Stimulated activated naive CD4-positive, alpha-beta T cell treated with Interleukin-2 at 50 U/mL for 16 hours (primary cell): ENCODE measurements around the gene HPS3.

Source experiments
- DNase-seq: peaks from one replicate; lab custom pipeline; 2025; lab: John Stamatoyannopoulos, UW

HPS3 gene

DNA sequence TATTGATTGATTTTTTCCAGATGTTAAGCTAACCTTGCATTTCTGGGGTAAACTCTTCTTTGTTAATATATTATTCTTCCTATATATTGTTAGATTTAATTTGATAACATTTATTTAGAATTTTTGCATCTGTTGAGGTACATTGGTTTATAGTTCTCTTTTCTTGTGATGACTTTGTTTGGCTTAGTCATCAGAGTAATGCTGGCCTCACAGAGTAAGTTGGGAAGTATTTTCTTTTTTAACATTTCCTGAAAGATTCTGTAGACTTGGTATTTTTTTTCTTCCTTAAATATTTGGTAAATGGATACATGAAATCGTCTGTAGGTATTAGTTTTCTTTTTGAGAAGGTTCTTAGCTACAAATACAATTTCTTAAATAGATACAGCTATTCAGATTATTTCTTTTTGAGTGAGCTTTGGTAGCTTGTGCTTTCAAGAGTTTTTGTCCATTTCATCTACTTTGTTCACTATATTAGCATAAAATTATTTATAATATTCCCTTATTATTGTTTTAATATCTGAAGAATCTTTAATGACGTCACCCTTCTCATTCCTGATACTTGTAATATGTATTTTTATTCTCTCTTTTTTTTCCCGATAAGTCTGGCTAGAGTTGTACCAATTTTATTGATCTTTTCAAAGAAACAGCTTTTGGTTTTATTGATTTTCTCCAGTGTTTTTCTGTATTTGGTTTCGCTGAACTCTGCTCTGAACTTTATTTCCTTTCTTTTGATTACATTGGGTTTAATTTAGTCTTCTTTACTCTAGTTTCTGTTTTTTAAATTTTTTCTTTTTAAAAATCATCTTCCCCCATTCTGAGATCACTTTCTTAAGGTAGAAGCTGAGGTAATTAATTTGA lies 6.5 kb upstream of the HPS3 start:
- DNase-seq, result no peak

DNA sequence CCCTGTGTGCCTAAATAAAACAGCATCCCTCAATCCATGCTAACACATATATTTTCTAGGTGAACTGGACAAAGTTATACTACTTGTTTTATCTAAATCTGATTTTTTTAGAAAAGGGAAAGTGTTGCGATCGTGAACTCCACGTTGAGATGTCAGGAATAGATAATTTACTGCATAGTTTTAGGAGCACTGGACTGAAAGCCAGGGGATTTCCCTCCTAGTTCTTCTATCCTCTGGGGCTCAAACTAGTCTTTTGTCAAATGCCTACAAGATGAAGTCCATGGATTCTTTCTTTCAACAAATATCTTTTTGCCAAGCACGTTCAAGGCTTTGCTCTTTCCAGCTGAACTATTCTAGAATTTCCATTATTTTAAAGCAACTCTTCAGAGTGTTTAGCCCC lies 617 bp upstream of the HPS3 start:
- DNase-seq, result no peak

DNA sequence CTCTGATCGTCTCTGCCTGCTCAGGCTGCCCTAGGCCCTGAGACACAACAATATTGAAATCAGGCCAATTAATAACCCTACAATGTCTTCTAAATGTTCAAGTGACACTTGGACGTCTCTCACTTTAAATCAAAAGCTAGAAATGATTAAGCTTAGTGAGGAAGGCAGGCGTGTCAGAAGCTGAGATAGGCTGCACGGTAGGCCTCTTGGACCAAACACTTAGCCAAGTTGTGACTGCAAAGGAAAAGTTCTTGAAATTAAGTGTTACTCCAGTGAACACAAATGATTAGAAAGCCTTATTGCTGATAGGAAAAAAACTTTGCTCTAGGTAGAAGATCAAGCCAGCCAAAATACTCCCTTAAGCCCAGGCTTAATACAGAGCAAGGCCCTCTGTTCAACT lies 2.2 kb downstream of the HPS3 start:
- DNase-seq, result no peak

DNA sequence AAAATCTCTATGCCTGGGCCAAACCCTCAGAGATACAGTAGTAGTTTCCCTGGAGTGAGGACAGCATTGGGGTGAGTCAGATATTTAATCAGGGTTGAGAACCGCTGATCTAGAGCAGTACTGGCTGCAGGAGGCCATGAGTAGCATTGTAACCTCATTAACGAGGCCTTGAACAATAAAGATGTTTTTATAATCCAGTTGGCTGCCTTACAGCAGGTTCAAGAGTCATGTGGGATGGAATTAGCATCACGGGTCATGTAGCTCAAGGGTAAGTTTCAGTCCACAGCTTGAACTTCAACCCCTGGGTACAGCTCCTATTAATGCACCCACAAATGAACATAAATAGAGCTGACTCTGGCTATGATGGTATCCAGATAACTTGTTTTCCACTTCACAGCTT lies 5.1 kb downstream of the HPS3 start:
- no peak for DNase-seq

DNA sequence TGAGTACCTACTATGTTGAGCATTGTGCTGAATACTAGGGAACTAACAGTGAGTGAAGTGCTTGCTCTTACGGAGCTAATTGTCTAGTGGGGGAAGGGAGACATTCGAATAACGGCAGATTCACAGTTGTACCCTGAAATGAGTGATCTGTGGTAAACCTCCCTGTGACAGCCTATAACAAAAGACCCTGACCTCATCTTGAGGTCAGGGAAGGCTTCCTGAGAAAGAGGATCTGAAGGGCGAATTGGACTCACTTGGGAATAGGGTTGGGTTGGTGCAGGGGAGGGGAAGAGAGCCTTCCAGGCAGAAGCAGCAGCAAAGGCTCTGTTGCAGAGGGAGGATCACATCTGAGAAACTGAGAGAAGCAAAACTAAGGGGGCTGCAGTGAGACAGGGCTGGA lies 13.2 kb downstream of the HPS3 start:
- no peak for DNase-seq

DNA sequence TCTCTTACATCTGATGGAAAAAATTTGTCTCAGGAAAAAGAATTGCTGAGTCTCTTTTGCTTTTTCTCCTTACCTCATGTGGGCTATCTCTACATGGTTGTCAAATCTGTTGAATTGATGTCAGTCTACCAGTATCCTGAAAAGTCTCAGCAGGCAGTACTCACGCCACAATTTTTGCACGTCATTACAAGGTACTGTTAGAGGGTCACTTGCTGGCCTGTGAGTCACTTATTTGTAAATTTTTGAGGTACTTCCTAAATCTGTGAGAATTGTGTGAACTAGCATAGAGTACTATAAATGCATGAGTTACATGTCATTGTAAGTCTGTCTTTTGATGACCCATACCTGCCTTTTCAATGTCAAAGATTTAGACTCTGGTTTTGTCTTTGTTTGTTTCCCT lies 15.9 kb downstream of the HPS3 start:
- DNase-seq, result no peak

DNA sequence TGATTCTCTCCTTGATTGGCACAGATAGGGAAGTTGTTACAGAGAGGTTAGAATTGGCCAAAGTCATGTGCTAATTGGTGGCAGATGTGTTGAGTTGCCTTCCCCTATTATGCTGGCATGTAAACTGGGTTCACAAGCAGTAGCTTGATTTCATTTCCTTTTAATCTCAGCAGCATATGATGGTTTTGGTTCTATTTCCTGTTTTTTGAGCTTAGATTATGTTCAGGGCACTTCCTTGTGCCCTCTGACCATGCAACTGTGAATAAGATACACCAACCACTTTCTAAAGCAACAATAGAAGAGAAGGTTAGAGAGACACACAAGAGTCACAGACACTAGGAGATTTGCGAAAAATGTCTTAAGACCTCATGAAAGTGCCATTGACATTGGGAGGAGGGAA lies 16.5 kb downstream of the HPS3 start:
- DNase-seq, result no peak

DNA sequence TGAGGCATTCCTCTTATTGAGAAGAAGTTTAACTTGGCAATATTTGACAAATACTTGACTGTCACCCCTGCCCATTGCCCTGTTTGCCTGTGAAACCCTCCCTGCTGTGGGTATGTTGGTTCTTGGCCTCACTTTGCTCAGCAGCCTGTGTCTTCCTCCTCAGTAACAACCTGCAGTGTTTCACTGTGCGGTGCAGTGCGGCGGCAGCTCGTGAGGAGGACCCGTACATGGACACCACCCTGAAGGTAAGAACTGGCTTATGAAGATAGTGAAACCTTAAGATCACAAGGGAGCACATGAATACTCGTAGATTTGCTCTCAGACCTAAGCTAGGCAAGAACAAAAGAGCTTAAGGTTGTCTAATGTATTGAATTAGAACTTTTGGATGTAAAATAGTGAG lies 21.0 kb downstream of the HPS3 start:
- no peak for DNase-seq

DNA sequence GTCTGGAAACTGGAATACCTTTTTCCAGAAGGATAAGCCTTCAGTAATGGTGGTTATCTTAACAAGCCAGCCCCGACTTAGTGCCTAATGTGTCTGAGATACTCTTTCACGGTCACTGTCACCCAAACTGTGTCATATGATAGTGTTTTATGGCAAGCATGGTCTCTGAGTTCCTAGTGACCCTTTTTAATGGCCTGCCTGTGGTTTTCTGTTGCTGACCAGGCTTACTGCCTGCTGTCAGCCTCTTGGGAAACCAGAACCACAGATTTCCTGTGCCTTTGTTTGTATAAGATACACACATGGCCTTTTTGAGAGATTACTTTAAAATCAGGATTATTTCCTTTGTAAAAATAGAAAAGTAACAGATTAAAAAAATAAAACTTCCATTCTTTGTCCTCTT lies 22.4 kb downstream of the HPS3 start:
- DNase-seq, result no peak

DNA sequence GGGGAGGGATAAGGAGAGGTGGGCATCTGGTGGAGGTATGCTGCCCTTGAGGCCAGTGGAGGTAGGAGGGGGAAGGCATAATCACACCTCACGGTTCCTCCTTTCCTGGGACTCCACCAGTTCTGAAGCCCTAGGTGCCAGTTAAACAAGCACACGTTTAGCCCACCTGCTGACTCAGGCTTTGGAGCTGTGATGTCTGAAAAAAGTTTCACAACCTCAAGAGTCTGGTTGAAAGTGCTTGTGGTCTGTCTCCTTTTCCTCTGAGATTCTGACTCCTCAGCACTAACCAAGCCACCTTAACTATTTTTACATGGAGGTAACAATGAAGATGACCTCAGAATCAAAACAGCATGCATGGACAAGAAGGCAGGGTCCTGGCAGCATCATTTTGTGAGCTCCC lies 23.0 kb downstream of the HPS3 start:
- no peak for DNase-seq

DNA sequence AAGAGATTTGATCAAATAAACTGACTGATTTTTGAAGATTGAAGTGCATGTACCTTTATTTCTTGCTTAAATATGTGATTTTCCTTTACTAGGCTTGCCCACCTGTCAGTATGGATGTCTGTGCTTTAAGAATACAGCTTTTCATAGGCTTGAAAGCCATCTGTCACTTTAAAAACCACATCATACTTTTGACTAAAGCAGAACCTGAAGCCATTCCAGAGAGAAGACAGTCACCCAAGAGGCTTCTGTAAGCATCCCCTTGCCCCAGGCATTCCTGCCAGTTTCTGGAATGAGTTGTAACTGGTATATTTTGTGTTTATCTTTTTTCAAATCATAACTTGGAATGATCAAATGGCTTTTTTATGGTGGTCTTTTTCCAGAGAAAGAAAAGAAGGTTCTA lies 24.0 kb downstream of the HPS3 start:
- no peak for DNase-seq

DNA sequence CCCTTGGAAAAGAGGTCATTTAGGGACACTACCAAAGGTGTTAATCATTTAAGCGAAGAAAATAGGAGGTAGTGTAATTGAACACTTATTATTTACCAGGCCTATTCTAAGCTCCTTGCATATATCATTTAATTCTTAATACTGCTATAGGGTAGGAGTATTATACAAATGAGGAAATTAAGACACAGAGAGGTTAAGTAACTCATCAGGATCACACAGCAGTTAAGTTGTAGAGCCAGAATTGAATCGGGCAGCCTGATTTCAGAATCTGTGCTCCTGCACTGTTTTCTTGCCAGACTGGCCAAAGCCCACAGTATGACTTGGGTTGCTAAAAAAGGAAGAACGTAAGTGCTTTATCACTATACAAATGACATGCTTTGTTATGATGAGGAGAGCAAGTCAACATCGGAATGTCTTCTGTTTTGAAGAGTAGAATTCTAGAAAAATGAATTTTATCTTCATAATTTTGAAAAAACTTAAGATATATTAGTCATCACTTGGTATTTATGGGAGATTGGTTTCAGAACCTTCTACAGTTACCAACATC lies 31.4 kb downstream of the HPS3 start:
- no peak for DNase-seq

DNA sequence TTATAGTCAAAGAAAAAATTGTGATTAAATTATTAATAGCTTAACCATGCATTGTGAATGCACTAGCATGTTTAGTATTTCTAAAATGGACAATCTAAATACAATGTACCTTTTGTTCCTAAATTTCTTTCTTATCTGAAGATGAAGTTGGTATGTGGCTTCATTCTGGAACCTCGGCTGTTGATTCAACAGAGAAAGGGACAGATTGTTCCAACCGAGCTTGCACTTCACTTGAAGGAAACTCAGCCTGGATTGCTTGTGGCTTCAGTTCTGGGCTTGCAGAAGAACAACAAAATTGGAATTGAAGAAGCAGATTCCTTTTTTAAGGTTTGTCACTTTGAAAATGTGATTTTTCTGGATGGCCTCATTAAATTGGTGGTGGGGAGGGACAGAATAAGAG lies 32.6 kb downstream of the HPS3 start:
- no peak for DNase-seq

DNA sequence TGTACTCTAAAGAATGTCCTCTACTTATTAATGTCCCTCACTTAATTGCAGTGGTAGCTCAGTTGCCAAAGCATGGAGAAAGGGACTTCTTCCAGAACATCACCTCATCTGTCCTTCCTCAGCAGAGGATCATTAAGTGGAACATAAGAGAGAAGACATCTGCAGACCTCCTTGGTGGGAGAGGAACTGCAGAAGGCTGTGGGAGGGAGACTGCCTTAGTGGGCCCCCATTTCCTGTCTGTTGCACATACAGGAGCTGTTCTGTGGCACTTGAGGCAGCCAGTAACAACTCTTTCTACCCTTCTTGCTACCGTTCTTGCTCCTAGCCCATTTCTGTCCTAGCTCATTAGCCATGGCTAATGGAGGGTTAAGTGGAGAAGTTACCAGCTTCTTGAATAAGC lies 33.6 kb downstream of the HPS3 start:
- DNase-seq, result no peak

DNA sequence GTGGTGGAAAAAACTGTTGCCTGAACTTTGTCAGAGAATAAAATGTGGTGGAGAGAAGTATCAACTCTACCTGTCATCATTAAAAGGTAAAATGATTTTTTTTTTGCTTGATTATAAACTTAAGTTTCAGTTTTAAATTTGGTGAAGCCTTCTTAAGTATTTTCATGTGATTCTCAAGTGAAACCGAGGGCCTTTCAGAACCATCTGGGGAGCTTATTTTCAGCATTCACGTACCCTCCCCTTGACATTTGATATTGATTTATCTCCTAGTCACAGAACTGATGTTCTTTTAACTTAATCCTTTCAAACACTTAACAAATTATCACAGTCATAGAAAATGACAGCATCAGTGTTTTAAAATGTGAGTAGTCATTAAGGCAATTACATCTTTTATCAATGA lies 38.5 kb downstream of the HPS3 start:
- no peak for DNase-seq

DNA sequence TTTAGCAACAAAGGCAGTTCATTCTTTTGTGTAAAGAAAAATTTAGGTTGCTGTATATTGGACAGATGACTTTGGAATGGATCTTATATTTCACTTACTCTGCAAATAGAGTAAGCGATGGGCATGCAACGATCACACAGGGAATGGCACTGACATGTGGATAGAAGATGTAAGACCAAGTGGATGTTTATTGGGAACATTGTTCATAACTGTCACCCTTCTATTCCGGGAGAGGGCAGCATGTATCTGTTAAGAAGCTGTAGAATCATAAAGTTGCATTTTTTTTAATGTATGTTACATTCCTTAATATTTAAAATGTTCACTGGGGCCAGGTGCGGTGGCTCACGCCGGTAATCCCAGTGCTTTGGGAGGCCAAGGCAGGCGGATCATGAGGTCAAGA lies 41.2 kb downstream of the HPS3 start:
- DNase-seq, result no peak

DNA sequence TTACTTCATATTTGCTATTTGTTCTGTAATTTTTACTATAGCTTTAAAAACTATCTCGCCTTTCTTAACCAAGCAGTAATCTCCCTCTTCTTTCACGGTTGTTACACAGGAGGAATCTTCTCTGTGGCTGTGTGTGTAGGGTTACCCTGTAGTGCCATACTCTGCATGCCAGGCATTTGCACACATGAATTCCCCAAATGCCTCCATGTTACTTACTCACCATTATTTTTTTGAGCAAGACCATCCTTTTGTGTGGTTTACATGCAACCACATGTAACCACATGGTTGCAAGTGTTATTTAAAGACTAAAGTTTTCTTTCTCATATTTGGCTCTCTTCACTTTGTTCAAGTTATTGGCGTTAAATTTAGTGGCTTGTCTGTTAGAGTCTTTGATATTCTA lies 45.5 kb downstream of the HPS3 start:
- DNase-seq, result no peak

DNA sequence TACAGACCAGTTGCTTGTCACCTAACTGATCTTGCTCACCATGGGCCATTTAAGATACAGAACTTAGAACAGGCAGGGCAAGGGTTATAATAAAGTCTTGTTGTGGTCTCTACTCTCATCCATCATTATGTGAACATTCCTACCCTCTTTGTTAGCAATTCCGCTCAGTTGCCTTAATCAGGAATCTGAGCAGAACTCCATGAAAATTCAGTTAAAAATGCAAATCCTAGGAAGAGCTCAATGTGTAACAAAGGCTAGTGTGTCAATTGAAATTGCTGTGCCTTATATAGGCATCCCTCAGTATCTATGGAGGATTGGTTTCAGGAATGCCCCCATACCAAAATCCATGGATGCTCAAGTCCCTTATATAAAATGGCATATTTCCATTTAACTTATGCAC lies 47.7 kb downstream of the HPS3 start:
- DNase-seq, result no peak

DNA sequence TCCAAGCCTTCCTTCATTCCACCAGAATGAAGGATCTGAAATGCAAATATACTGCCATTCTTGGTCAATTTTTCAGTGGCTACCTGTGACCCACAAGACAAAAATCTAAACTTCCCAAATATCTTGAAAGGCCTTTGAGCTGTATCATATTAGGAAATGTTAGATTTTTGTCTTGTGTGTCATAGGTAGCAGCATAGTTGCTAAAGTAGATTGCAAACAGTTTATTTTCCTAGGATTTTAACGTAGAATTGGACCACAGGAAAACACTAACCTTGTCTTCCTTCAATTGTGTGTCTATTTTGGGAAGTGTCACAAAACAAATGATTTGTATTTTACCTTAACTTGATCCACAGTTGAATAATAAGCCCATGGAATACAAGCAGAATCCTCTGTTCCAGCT lies 49.8 kb downstream of the HPS3 start:
- no peak for DNase-seq

DNA sequence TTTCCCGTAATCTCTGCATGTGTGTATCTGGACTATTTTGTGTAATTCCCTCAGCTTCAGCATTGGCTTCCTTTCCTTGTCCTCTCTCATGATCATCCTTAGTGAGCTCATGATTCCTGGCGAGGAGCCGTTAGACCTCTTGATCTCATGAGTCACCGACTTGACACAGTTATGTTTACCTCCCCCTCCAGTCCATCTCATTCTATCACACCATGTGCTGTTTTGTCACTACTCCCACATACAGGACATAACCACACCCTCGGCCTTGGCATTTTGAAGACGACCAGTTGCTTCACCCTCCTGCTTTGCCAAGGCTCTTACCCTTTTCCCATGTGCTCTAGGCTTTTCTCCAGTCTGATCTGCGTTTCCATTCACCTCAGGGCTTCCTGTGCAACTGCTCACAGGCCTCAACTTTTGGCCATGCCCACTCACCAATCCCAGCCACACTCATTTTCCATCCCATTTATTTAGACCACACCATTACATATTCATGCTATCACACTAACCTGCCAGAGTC lies 50.7 kb downstream of the HPS3 start:
- DNase-seq, result no peak

DNA sequence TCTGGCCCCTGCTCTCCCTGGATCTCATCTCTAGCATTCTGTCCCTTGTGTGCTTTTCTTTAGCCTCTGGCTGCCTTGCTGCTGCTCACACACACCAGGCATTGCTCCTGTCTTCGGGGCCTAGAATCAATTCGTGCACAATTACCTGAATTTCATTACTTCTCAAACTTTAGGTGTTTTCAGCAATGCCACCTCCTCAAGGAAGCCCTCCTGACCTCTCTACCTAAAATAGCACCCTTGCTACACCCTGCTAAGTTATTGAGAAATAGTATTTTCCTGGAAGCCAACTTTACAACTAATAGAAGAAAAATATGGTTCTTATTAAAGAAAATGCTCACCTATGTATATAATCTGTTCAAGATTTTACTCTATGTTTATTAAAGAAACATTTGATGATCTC lies 51.7 kb downstream of the HPS3 start:
- DNase-seq, result no peak

DNA sequence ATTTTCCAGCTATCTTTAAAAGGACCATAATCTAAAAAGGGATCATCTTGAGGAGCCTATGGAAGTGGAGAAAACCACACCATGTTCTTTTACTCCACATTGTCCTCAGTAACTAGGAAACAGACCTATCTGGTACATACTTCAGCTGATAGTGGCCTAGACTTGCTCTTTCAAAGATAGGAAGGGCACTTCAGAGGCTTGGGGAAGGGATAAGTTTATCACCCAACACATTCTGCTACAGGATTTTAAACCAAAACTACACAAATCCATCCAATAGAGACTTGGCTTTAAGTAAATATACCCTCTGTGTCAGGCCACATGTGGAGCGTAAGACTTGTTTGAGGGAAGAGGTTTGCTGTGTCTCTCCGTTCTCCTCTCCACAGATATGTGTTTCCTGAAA lies 56.8 kb downstream of the HPS3 start:
- DNase-seq, result no peak

DNA sequence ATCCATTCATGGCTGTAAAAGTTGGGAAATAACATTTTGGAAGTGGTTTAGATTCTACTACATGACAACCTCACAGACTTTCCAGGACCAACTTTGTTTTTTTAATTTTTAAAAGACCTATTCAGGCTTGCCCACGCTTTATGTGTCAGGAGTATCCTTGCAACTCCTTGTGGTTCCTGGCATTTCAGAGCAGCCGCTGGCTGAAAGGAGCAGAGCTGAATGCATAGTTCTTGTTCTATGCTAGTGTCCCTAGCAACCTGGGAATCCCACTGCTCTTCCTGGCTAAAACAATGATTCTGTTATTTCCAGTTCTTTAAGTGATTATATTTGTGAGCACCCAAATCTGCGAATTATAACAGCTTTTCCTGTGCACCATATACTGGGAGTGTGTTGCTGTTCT lies 57.3 kb downstream of the HPS3 start:
- DNase-seq, result no peak

DNA sequence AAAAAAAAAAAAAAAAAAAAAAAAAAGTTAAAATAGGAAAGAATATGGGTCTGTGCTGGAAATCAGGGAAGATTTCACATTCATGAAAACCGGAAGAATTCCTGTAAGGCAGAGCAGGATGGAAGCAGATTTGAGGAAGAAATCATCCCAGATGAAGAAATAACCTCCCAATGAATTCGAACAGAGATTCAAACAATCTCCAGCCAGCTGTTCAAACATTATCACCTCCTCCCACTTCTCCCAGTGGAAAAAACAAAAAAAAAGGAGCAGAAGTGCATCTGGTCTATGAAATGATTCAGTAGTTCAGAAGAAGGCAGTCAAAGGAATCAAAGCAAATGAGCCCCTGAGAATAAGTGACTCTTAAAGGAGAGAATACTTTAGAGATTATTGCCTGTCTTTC lies 59.1 kb downstream of the HPS3 start:
- no peak for DNase-seq
